Activated CD4-positive, alpha-beta T cell treated with anti-CD3 and anti-CD28 coated beads, Interleukin-2, amount 50 U/mL, for 24 hours (primary cell): ENCODE results near the gene RAB15.

Experiments
- DNase-seq, 2 donors: peaks; one replicate each; pipeline ENCODE4 v3.0.0-alpha.2; 2020; ENCODE audit warnings: low read depth in 1 of 2, low spot score in 1 of 2

Gene RAB15

DNA sequence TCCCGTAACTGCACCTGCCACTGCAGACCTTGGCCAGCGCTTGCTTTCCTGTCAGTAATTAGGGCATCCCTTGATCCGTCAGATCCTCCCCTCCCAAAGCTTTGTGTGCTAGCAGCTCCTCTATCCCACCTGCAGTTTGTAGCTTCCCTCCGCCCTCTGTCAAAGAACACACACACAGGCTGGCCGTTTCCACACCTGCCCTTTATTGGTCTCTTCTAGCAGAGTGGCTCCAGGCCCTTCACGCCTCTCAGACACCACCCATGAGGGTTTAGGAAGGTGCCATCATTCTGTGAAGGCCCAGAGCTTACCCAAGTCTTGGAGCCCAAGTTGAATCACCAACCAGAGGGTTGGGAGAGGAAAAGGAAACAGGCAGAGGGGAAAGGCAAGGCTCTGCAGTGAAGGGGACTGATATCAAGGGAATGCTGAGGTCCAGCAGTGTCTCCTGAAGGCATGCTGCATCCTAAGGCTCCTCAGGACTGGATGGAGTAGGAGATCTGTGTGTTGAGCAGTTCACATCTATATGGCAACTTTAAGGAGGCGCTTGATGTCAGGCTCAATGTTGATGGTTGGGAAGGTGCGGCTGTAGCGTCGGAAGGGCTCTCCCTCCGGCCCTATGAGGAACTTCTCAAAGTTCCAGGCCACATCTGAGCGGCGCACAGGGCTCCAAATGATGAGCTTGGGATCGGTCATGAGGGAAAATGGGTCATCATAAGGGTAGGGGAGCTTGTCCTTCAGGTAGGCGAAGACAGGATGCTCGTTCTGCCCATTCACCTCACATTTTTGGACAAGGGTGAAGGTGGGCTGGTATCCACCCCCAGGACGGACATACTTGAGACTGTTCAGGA, 32.9 kb downstream of the RAB15 start:
- DNase-seq: no peak

- DNase-seq: no peak
Observed at GRCh38 chr14:64937821-64938193, 34.3 kb downstream of the RAB15 start.

DNA sequence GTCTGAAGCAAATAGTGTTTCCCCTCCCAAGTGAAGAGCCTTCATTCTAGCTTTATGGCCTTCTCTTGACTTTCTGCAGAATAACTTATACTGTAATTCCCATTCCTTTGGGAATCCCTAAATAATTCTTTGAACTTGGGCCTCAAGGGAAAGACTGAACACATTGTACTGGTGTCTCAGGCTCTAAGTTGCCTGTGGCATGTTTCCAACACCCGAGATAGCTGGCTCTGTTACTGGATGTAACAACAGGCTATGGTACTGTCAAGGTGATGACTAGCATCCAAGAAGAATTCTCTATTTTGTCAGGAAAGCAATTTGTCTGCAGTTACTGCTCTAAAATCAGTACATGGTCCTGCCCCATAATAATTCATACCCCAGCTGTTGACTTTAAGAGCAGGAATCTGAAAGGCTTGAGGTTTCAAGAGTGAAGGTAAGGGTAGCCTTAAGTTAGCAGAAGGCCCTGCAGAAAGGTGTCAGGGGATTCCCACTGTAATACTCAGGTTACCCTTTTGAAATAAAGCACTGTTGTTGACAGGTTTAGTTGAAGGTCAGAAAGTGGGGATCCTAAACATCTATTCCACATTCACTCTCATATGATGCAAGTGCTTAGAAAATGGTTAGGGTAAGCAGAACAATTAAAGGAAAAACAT, 34.8 kb downstream of the RAB15 start:
- no peak for DNase-seq

- no peak for DNase-seq
Observed at GRCh38 chr14:64935508-64935907, 36.6 kb downstream of the RAB15 start.

DNA sequence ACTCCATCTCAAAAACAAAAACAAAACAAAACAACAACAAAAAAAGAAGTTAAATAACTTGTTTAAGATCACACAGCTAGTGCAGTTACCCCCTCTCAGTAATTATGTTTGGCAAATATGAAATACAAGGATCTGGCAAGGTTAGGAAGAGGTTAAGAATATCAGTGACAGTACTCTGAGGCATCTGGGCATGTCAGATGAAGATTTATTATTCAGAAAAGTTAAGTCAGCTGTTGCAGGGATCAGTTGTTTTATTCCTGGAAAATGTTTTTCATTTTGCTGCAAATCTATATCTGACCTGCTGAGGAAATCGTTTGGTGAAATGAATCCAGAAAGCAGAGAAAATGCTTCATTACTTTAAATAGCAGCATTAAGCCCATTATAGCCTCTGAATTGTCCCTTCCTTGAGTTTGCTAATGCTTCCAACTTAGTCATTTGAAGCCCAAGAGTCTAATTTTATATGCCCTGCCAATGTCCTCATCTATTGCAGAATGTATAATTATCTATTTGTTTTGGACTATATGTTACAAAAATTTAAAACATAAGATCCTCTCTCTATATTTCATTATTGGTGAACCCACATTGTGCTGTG, 37.7 kb downstream of the RAB15 start:
- DNase-seq: no peak

DNA sequence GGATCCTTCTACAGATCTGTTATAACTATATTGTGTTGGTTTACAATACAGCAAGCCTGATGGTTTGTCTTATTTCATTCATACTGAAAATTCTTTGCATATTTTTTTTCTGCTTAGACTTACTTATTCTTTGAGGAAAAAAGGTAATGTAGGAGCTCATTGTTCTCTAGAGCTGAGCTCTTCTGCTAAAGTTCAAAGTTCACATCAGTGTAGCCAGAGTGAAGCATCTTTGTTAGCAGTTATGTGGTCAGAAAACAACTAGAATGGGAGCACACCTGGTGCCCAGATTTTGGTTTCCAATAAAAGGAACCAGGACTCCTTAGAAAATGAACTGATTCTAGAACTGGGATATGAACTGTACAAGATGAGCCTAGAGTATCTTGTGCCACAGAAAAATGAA, 39.9 kb downstream of the RAB15 start:
- no peak for DNase-seq

DNA sequence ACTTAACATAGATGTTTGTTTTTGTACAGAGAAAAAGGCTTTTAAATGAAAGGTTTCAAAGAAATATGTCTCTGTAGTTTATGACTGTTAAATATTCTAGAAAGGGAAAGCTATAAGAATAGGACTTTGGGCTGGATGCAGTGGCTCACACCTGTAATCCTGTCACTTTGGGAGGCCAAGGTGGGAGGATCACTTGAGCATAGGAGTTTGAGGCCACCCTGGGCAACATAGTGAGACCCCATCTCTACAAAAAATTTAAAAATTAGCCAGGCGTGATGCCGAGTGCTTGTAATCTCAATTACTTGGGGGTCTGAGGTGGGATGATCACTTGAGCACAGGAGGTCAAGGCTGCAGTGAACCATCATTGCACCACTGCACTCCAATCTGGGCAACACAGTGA, 41.0 kb downstream of the RAB15 start:
- DNase-seq: no peak

DNA sequence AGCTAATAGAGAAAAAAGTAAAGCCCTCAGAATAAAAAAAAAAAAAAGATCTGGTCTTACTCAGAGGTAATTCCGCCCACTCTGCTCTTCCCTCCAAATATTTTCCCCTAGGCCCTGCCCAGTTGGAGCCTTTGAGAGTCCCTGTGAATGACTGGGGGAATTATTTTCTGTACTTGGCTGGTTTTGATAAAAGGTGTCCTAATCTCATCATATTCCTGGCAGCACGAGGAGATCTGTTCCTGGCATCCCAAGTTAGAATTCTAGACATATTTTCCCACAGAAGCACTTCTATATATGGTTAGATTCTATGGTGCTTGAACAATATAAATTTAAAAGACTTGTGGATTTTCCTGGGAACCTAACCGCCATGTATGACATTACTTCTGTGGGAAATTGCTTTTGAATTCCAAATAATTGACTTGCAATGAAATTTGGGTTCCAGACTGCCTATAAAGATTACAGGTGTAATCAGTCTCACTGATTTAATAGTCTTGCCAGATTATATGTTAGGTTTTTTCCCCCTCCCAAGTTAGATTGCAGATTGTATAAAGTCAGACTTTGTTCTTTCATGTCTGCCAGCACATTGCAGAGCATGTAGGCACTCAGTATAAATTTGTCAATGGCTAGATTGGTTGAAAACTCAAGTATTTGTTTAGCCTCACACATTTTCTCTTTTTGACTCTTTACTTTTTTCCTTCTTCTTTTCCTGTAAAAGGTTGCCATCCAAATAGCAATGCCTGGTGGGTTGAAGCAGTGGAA, 41.9 kb downstream of the RAB15 start:
- no peak for DNase-seq

DNA sequence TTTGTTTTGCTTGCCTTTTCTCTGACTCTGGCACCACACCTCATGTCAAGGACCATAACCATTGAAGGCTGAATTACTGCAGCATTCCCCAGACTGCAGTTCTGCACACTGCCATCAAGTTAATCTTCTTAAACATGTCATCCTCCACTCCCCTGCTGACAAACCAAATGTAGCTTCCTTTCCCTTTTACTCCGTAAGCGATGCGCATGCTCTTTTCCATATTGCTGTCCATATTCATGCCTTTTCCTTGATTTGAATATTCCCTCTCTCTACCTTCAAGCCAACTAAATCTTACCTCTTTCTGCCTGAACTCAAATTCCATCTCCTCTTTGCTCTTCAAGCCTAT, 43.1 kb downstream of the RAB15 start:
- no peak for DNase-seq

DNA sequence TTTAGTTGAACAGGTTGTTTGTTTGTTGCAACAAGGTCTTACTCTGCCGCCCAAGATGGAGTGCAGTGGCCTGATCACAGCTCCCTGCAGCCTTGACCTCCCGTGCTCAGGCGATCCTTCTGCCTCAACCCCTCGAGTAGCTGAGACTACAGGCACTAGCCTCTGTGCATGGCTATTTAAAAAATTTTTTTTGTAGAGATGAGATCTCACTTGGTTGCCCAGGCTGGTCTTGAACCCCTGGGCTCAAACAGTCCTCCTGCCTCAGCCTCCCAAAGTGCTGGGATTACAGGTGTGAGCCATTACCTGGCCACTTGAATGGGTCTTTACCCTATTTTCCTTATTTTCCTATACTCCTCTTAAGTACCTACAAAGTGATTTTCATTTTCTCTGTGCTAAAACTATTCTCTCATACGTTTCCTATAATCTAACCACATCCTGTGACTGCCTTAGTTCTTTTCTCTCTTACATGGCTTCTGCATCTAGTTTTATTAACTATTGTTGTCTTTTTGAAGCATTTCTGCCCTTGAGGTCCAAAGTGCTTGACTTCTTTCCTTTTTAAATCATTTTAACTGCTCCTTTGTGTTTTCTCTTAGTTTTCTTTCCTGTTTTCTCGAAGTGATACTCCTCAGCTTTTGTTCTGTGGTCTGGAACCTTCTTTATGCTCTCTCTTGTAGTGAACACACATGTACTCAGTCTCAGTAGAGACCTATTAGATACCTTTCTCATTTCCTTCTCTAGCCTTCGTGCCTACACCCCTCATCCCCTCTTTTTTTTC, 43.7 kb downstream of the RAB15 start:
- DNase-seq: no peak

DNA sequence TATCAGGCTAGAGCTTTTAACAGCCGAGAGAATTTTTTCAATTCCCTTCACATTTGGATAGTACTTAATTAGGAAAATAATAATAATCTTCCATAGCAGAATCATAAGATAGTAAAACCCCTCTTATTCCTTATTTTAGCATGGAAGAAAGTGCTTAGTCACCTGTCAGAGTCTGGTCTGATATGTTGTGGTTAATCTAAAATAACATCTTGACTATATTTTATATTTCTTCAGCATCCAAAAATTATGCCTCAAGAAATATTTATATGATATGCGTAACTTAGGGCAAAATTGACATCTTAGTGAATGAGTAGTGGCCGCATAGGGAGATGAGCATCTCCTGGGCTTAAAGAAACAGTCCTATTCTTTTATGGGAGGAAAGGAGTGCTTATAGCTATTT, 45.1 kb downstream of the RAB15 start:
- DNase-seq: no peak

DNA sequence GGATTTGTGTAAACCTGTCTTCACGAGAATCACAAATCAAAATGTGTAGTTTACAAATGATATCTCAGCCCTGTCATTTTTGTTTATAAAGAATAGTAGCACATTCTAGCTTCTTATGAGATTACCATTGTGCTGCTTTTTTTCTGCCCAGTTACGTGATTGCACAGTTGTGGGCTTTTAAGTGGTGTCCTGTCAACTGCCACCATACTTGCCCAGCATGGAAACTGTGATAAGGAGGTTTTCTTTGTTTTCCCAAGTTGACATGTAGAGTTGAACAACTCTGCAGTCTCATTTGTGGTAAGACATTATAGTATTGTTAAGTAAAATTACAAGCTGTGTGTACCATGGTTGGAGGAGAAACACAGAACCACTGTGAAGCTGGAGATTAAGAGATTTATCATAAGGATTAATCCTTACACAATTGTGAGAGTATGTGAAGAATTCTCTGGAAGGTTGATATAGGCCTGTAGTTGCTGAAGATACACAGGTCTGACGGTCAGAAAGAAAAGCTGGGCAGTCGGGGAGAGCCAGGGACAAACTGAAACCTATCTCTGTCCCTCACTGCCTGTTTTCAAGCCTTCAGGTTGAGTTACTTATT, 45.6 kb downstream of the RAB15 start:
- DNase-seq: no peak

DNA sequence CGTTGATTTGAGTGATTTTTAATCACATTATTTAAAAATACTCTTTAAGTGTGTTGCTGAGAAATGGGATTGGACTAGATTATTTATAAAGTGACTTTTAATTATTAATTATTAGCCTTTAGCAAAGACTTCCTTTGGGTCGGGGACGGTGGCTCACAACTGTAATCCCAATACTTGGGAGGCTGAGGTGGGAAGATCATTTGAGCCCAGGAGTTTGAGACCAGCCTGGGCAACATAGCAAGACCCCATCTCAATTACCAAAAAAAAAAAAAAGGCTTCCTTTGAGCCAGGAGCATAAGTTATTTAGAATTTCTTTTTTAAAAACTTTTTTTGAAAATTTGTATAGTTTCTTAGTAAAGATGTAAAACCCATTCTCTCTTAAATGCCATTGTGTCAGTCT, 49.1 kb downstream of the RAB15 start:
- DNase-seq: no peak

DNA sequence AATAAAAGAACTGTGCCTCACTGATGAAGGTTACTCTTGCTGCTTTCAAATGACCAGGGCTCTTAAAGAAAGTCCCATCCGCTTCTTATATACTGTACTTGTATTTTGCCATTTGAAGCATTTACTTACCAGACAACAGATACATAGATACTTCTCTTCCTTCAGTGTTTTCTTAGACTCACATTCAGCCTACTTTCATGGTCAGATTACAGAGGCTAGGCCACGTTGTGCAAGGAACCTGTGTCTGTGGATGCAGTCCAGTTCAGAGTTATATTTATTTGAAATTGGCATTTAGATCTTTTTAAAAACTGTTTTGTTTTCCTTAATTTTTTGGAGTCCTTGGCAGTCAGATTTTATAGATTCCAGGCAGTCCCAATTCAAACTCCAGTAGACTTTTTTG, 51.7 kb downstream of the RAB15 start:
- no peak for DNase-seq

- DNase-seq: no peak
Observed at GRCh38 chr14:64919618-64920017, 52.5 kb downstream of the RAB15 start.

DNA sequence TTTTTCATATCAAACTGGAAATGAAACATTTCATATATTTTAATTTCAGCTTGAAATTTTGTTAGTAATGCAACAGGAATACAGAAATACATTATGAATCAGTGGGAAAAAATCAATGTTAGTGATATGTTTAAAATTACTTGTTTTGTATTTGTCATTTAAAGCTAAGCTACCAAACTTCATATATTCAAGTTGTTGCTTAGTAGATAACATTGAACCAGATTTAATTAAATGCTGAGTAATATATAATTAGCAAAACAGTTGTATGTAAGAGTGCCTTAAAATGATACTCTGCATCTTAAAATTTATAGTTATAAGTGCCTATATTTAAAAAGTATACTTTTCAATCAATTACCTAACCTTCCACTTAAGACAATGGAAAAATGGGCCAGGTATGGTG, 52.9 kb downstream of the RAB15 start:
- no peak for DNase-seq

- DNase-seq: no peak
Observed at GRCh38 chr14:64918216-64918615, 53.9 kb downstream of the RAB15 start.

DNA sequence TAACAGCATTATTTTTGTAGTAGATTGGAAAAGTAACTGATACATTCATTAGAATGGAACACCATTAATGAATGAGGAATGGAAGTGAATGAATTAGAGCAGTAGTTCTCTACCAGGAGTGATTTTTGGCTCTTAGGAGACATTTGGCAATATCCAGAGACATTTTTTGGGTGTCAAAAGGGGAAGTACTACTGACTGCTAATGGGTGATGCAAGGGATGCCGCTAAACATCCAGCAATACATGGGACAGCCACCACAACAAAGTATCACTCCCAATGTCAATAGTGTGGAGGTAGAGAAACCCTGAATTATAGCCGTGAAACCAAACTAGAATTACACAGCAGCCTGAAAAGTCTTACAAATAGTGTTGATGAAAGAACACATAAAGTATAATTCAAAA, 56.3 kb downstream of the RAB15 start:
- DNase-seq: no peak

DNA sequence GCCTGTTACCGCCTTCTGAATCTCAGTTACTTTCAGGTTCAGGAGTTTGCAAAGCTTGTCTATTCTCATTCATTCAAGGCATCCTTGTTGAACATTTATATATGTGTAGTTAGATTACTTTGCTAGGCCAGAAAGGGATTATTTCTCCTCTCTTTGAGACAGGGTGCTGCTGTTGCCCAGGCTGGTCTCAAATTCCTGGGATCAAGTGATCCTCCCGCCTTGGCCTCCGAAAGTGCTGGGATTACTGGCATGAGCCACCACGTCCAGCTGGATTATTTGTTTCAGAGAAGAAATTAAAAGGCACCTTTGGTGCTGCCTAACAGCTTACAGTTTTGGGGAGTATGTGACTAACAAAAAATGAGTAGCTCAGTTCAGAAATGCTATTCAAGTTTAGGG, 57.1 kb downstream of the RAB15 start:
- no peak for DNase-seq

GRCh38 chr14:64914237-64915028, 57.7 kb downstream of the RAB15 start, which contains the start of gene CHURC1:
Gene CHURC1, plus strand, starts transcription at chr14:64914455. Its CDS starts 41 bp downstream, at chr14:64914496.
- peak; percentile 84 to 98 for DNase-seq
